Measurements from ENCODE around the gene REG4. TPM values are rescaled to one million over a fixed set of nuclear protein-coding genes. Genes with fewer than 3 reads are reported as not detected.

REG4 gene
- polyA plus RNA-seq, 2 donors, result 0.12 TPM; not detected in 1

DNA sequence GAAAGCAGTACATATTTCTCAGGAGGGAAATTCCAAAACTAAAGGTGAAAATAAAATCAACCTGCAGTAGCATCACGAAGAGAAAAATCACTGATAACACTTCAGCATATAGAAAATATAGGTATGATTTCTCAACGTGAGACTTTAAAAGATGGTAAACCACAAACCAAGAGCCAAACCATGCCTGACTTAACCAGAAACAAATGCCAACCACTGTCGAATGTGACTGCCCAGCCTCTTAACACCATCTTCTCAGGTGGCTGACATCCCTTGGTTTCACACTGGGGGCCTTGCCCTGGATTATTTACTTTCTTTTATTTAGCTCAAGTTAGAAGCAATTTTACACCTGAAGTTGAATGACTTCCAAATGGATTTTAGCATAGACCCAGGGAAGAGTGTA is 52.7 kb downstream of the REG4 start:
- H3K4me1 ChIP-seq (ENCODE audit: control insufficient read depth in 2 of 2, insufficient read depth in 2 of 2, low read length in 1 of 2), result no peaks in the 10 kb centered on the region
- H3K27ac ChIP-seq (ENCODE audit: low read depth in 2 of 2, low read length in 1 of 2), result no peak overlapping the region
- WGBS, 2 donors, result 55 to 62% methylated on average over 3 of the region's 3 CpGs
- no peaks in the 10 kb centered on the region for H3K27me3 ChIP-seq (ENCODE audit: control insufficient read depth in 1 of 2, insufficient read depth in 2 of 2, low read length in 2 of 2)
- no peak overlapping the region for H3K4me3 ChIP-seq (ENCODE audit: low read depth in 1 of 2, low read length in 2 of 2)
- H3K36me3 ChIP-seq (ENCODE audit: control insufficient read depth in 2 of 2, insufficient read depth in 2 of 2, low read length in 1 of 2), result no peaks in the 10 kb centered on the region
- H3K9me3 ChIP-seq (ENCODE audit: control insufficient read depth in 2 of 2, insufficient read depth in 1 of 2, low read depth in 1 of 2, low read length in 1 of 2), result no peaks in the 10 kb centered on the region

DNA sequence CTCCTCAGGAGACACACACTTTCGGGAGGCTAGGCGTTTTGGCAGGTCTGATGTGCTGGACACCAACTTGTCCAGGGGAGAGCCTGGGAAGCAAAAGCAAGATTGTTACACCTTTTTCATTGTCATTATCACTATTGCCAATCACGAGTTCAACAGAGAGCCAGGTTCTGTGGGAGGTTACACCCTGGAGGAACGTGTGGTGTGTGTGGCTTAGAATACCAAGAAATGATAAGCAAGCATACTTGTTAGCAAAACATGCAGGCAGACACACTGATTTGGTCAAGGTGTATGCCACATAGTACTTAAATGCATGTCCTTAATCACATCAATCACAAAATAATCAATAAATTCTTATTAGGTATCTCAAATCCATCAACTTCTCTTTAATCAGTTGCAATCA is 58.7 kb downstream of the REG4 start:
- Histone ChIP-seq H3K36me3 (ENCODE audit: control insufficient read depth in 2 of 2, insufficient read depth in 2 of 2, low read length in 1 of 2) (peaks cover 0 to 2% of the 10 kb centered on the region in 2 donors), H3K4me1 (ENCODE audit: control insufficient read depth in 2 of 2, insufficient read depth in 2 of 2, low read length in 1 of 2) (peaks cover 0 to 2% of the 10 kb centered on the region in 2 donors), H3K4me3 (ENCODE audit: low read depth in 1 of 2, low read length in 2 of 2) (no peak overlapping the region), H3K9me3 (ENCODE audit: control insufficient read depth in 2 of 2, insufficient read depth in 1 of 2, low read depth in 1 of 2, low read length in 1 of 2) (no peaks in the 10 kb centered on the region), H3K27me3 (ENCODE audit: control insufficient read depth in 1 of 2, insufficient read depth in 2 of 2, low read length in 2 of 2) (no peaks in the 10 kb centered on the region), H3K27ac (ENCODE audit: low read depth in 2 of 2, low read length in 1 of 2) (no peak overlapping the region)
- WGBS, 2 donors, result 82 to 84% methylated on average over 4 of the region's 4 CpGs

DNA sequence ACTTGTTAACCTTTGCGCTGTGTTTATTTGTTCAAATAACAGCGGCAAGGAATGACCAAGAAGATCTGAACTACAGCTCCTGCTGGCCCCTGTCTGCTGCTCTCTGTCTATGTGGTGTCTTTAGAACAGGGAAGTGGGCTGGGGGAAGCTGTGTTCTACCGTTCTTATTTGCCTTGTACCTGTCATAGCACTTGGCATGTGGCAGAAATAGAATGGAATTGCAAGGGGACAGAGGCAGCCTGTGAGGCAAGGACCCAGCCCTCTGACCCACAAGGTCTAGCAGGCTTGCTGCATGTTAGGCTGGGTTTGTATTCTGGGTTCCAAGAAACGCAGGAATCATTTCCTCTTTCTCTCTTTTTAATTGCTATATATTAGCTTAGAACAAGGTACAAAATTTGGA is 63.2 kb downstream of the REG4 start:
- WGBS, 2 donors, result 52 to 60% methylated on average over 4 of the region's 4 CpGs
- Histone ChIP-seq H3K4me1 (ENCODE audit: control insufficient read depth in 2 of 2, insufficient read depth in 2 of 2, low read length in 1 of 2) (peaks cover 2 to 9% of the 10 kb centered on the region in 2 donors), H3K27me3 (ENCODE audit: control insufficient read depth in 1 of 2, insufficient read depth in 2 of 2, low read length in 2 of 2) (no peaks in the 10 kb centered on the region), H3K4me3 (ENCODE audit: low read depth in 1 of 2, low read length in 2 of 2) (no peak overlapping the region), H3K27ac (ENCODE audit: low read depth in 2 of 2, low read length in 1 of 2) (no peak overlapping the region), H3K9me3 (ENCODE audit: control insufficient read depth in 2 of 2, insufficient read depth in 1 of 2, low read depth in 1 of 2, low read length in 1 of 2) (no peaks in the 10 kb centered on the region), H3K36me3 (ENCODE audit: control insufficient read depth in 2 of 2, insufficient read depth in 2 of 2, low read length in 1 of 2) (peaks cover 2 to 4% of the 10 kb centered on the region in 2 donors)

DNA sequence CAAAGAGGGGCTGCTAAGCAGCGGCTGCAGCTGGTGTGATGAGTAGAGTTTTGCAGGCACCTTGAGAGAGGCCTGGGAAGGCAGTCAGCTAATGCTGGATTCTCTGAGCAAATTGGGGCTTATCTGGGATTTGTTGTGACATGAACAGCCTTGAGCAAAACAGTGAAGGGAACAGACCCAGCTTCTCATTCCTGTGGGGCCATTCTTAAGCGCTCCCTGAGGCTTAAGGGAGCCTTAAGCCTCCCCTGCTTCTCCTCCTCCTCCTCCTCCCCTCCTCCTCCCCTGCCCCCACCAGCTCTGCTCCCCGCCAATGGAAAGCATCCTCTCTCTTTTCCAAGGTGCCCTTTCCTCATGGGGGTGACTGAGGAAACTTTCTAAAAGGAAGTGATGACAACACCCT is 63.8 kb downstream of the REG4 start:
- H3K27me3 ChIP-seq (ENCODE audit: control insufficient read depth in 1 of 2, insufficient read depth in 2 of 2, low read length in 2 of 2), result no peaks in the 10 kb centered on the region
- no peaks in the 10 kb centered on the region for H3K9me3 ChIP-seq (ENCODE audit: control insufficient read depth in 2 of 2, insufficient read depth in 1 of 2, low read depth in 1 of 2, low read length in 1 of 2)
- no peak overlapping the region for H3K4me3 ChIP-seq (ENCODE audit: low read depth in 1 of 2, low read length in 2 of 2)
- WGBS, 2 donors, result 26 to 48% methylated on average over 3 of the region's 3 CpGs
- H3K36me3 ChIP-seq (ENCODE audit: control insufficient read depth in 2 of 2, insufficient read depth in 2 of 2, low read length in 1 of 2), result peaks cover 2 to 4% of the 10 kb centered on the region in 2 donors
- no peak overlapping the region for H3K27ac ChIP-seq (ENCODE audit: low read depth in 2 of 2, low read length in 1 of 2)
- H3K4me1 ChIP-seq (ENCODE audit: control insufficient read depth in 2 of 2, insufficient read depth in 2 of 2, low read length in 1 of 2), result peaks cover 2 to 14% of the 10 kb centered on the region in 2 donors

DNA sequence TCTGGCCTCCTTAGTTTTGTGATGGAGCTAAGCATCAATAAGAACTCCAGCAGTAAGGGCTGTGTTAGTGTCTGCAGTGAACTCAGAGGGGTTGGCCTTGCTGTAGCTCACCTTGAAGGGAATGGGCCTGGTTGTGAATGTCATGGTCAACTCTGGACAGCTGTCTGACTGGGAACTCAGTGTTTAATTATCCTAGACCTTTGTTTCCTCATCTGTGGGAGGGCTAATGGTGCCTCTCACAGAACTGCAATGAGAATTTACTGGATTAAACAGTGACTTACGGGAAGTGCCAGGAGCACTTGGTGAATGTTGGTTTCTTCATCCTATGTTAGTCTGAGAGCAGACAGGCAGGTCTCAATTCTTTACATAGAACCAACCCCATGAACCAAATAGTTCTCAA is 66.2 kb downstream of the REG4 start:
- peaks cover 4 to 8% of the 10 kb centered on the region in 2 donors for H3K36me3 ChIP-seq (ENCODE audit: control insufficient read depth in 2 of 2, insufficient read depth in 2 of 2, low read length in 1 of 2)
- WGBS, 2 donors, result 86 to 89% methylated on average over 1 of the region's 1 CpG
- H3K27me3 ChIP-seq (ENCODE audit: control insufficient read depth in 1 of 2, insufficient read depth in 2 of 2, low read length in 2 of 2), result no peaks in the 10 kb centered on the region
- H3K4me3 ChIP-seq (ENCODE audit: low read depth in 1 of 2, low read length in 2 of 2), result no peak overlapping the region
- peaks cover 2 to 17% of the 10 kb centered on the region in 2 donors for H3K4me1 ChIP-seq (ENCODE audit: control insufficient read depth in 2 of 2, insufficient read depth in 2 of 2, low read length in 1 of 2)
- no peaks in the 10 kb centered on the region for H3K9me3 ChIP-seq (ENCODE audit: control insufficient read depth in 2 of 2, insufficient read depth in 1 of 2, low read depth in 1 of 2, low read length in 1 of 2)
- H3K27ac ChIP-seq (ENCODE audit: low read depth in 2 of 2, low read length in 1 of 2), result no peak overlapping the region

DNA sequence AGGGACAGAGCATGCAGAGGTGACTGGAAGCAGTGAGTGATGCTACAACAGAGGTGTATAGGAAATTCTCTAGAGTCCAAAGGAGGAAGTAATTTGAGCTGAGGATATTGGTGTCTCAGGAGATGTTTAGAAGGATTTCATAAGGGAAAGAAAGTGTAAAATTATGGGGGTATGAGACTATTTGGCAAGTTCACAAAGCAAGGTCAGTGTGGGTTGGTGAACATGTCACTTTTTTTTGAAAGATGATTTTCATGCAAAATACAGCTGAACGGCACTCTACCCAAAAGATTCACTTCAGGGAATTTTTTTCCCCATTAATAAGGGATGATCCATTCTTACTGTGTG is 66.7 kb downstream of the REG4 start:
- Histone ChIP-seq H3K36me3 (ENCODE audit: control insufficient read depth in 2 of 2, insufficient read depth in 2 of 2, low read length in 1 of 2) (peaks cover 6 to 8% of the 10 kb centered on the region in 2 donors), H3K9me3 (ENCODE audit: control insufficient read depth in 2 of 2, insufficient read depth in 1 of 2, low read depth in 1 of 2, low read length in 1 of 2) (no peaks in the 10 kb centered on the region), H3K4me3 (ENCODE audit: low read depth in 1 of 2, low read length in 2 of 2) (no peak overlapping the region), H3K4me1 (ENCODE audit: control insufficient read depth in 2 of 2, insufficient read depth in 2 of 2, low read length in 1 of 2) (peaks cover 2 to 17% of the 10 kb centered on the region in 2 donors), H3K27ac (ENCODE audit: low read depth in 2 of 2, low read length in 1 of 2) (no peak overlapping the region), H3K27me3 (ENCODE audit: control insufficient read depth in 1 of 2, insufficient read depth in 2 of 2, low read length in 2 of 2) (no peaks in the 10 kb centered on the region)
- WGBS, 2 donors, result 74 to 76% methylated on average over 1 of the region's 1 CpG

Other genes with a start within 250 kb of the REG4 start
- under 1 TPM; 0.26 to 0.40 TPM for gene ZNF697, start 163.2 kb downstream of the REG4 start, polyA plus RNA-seq
- 10 to 100 TPM; 24.3 to 68.7 TPM for gene PHGDH, start 99.5 kb downstream of the REG4 start, polyA plus RNA-seq
- gene HMGCS2, start 42.6 kb downstream of the REG4 start, polyA plus RNA-seq, result 1 to 10 TPM; 1.3 to 5.8 TPM
- not detected for gene ADAM30, start 85.1 kb upstream of the REG4 start, polyA plus RNA-seq